GM18519 (cell line): ENCODE measurements around the gene PRKCZ.

Experiments used
- ATAC-seq: cut with Tn5 transposase; IDR thresholded peaks from one replicate; pipeline ENCODE4 v1.9.1; 2021; ENCODE audit warnings: mild to moderate bottlenecking, moderate library complexity; ENCODE audit not compliant: unreplicated experiment, low FRiP score

Gene PRKCZ

GRCh38 chr1:2172012-2172411 is 121.8 kb downstream of the PRKCZ start:
- no peak for ATAC-seq

DNA sequence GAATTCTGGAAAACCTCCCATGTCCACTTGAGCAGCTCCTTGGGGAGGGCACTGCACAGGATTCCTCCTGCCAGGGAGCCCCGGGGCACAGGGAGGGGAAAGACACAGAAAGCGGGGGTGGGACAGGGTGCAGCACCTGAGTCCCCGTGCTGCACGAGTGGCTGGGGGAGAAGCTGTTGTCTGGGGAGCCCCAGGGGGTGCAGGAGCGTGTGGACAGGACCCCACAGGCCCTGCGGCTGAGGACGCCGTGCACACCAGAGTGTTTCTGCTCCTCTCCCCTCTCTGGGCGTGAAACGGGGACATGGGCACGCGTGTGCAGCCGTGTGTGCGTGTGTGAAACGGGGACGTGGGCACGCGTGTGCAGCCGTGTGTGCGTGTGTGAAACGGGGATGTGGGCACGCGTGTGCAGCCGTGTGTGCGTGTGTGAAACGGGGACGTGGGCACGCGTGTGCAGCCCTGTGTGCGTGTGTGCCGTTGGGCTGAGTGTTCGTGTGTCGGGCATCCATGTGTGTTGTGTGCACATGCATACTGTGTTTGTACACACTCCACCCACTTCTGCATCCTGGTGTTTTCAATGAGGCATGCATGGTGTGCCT is 122.4 kb downstream of the PRKCZ start:
- ATAC-seq = no peak

DNA sequence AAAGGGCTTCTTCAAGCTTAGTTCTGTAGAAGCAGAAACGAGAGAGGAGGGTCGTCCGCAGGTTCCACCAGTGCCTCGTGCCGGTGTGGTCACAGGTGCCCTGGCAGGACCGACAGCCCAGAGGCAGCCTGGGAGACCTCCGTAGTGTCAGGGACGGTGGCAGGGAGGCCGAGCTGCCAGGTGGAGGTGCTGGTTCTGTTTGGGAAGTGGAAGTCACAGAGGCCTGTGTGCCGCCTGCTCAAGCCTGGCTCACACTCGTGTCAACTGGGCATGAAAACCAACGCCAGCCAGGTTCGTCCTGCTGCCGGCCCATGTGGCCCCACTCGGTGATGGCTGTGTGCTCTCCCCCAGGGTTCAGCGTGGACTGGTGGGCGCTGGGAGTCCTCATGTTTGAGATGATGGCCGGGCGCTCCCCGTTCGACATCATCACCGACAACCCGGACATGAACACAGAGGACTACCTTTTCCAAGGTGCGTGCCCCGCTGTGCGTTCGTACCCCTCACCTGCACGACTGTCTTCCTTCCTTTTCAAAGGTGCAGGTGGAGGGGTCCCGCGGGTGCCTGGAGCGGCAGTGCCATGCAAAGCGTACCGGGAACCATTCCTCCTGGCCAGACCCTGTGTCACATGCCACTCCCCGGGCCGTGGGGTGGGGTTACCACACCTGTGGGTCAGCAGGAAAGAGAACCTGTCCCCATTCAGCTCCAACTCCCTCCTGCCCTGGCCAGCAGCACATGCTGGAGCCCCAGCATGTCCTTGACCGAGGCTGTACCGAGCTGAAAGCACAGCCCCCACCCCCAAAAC is 123.5 kb downstream of the PRKCZ start:
- no peak for ATAC-seq

- ATAC-seq = no peak
These were observed 124.3 kb downstream of the PRKCZ start for GRCh38 chr1:2174348-2175054.

DNA sequence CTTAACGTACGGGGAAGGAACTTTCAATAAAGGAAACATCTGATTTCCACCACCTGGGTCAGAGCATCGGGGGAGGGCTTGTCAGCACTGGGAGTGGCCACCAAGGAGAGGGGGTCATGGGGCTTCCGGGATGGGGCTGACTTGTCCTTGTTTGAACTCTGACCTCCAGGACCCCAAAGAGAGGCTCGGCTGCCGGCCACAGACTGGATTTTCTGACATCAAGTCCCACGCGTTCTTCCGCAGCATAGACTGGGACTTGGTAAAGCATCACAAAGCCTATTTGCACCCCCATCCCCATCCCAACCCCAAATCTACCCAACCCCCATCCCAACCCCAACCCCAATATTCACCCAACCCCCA is 124.8 kb downstream of the PRKCZ start:
- ATAC-seq = no peak

DNA sequence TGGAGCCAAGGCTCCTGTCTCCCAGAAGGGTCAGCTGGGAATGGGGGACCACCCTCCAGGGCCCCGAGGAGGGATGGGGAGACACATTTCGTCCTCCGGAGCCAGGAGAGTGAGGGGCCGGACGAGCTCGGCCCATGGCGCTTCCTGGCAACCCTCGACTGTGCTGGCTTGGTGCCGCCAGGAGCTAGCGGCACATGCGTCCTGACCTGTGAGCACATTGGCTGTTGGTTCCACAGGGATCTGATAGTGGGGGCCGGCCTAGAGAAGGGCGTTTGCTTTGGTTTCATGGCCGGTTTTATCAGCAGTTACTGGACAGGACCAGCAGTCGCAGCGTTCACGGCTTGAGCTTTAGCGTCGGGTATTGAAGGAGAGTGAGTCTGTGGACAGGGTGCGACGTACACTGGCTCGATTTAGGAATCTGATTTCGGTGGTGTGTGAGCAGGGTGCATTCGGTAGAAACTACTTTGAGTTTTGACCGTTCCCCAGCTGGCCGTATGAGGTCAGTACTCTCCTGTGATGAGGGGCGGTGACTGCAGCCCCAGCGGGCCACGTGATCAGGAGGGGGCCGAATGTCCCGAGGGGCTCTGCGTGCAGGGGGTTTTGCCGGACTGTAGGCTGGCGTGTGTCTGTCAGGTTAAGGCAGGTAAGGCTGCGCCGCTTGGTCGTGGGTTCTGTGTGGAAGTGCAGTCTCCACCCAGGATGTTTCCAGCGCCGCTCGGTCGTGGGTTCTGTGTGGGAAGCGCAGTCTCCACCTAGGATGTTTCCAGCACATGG is 125.7 kb downstream of the PRKCZ start:
- ATAC-seq = no peak

GRCh38 chr1:2176615-2177014 is 126.4 kb downstream of the PRKCZ start:
- ATAC-seq = no peak

DNA sequence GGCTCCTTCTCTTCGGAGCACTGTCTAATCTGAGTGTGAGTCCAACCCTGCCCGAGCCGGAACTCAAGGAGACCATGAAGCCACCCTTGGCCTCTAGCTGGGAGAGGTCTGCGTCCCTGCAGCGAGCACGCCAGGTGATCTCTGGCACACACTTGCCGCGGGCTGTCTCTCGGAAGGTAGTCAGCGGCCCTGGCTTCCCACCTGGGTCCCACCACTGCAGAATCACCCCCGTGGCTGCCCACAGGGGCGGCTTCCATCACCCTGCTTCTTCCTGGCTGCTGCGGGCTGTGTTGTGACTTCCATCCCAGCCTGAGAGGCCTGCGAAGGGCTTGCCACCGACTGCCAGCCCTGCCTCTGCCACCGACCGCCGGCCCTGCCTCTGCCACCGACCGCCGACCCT is 127.3 kb downstream of the PRKCZ start:
- ATAC-seq = no peak

DNA sequence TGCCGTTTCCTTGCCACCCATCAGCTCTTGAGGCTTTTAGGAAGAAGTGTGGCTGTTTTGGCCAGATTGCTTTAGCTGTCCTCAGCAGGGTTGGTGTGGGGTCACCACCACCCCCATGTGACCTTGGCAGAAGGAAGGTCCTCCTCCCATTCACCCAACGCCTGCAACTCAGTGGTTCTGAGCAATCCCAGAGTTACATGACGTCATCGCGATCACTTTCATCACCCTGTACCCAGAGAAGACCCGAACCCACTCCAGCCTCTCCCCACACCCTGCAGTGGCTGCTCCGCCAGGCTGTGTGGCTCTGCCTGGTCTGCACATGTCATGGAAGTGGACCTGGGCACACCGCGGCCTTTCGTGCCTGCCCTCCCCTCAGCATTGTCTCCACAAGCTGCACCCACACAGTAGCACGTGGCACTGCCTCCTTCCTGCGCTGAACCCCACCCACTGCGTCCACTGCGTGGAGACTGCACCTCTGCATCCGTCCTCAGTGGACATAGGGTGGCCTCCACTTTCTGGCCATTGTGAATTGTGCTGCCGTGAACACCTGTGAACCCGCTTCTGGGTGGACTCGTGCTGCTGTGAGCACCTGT is 127.8 kb downstream of the PRKCZ start:
- ATAC-seq = no peak

DNA sequence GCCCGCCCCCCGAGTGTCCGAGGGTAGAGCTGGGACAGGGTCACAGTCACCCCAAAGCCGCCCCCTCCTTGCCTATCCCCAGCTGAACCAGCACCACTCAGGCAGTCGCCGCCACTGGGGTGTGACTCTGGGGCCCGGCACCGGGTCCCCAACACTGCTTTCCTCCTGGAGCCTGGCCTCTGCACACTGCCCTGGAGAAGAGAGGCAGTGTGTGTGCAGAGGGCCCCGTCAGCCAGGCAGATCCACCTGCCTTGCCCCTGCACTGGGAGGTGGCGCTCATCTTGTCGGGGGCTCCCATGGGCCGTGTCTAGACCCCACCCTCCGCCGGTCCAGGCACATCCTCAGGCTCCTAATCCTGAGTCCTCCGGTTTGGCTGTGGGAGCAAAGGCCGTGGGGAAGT is 128.7 kb downstream of the PRKCZ start:
- no peak for ATAC-seq

- ATAC-seq = no peak
These were observed 129.2 kb downstream of the PRKCZ start for GRCh38 chr1:2179283-2180013.

- ATAC-seq = no peak
These were observed 130.4 kb downstream of the PRKCZ start for GRCh38 chr1:2180297-2181245.

DNA sequence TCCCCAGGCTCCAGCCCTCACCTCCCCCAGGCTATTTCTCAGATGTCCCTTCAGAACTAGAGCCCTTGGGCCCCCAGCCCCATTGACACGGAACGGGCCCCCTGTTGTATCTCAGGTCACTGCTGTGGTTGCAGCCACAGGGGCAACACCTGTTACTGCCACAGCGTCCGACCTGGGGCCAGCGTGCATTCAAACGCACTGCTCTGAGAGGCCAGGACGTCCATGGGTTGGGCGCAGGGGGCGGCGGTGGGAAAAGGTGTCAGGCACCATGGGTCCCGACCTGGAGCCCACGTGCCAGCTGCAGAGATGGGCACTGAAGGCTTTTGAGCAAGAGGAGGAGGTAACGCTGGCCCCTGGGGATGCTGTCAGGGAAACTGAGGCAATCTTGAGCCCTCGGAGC is 131.1 kb downstream of the PRKCZ start:
- no peak for ATAC-seq

DNA sequence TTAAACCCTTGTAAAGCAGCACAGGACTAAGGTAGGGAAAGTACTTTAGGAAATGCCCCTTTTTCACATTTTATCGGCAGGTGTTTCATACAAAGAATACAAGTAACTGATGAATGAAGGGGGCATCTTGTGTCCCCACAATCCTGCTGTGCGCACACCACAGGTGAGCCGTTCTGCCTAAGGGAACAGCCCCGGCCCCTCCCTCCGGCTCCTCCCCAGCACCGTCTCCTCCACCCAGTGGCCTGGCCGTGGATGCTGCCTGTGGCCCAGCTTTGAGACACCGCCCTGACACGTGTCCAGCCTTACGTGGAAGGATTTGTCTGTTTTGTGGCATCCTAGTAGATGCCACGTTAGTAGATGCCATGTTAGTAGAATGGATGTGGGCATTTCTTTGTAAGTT is 131.5 kb downstream of the PRKCZ start:
- ATAC-seq = no peak

DNA sequence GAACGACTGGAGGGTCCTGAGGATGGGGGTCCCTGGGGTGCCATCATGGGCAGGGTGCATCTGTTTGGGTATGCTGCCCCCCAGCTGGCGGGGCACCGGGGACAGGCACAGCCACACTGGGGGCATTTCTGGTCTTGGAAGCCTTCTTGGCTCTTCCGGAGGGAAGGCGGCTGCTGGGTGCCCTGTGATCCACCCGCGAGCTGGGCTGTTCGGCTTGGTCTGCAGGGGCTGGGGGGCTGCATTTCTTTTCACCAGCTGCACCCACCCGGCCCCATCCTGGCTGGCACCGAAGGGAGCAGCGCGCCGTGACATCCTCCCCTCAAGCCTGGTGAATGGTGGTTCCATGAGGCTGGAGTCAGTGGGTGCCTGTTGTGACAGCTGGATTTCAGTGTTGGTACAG is 132.2 kb downstream of the PRKCZ start:
- no peak for ATAC-seq

- ATAC-seq = no peak
These were observed 133.7 kb downstream of the PRKCZ start for GRCh38 chr1:2183937-2184334.

DNA sequence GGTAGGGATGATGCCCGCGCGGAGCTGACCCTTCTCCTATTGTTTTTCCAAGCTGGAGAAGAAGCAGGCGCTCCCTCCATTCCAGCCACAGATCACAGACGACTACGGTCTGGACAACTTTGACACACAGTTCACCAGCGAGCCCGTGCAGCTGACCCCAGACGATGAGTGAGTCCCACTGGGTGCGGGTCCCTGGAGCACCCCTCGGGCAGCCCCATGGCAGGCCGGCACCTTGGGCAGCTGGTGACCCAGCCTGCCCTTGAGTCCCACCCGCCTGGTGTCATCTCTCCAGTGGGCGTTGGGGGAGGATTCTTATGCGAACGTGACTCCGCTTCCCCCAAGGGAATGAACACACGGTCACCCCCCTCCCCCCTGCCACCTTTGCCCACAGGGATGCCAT is 134.3 kb downstream of the PRKCZ start:
- no peak for ATAC-seq

DNA sequence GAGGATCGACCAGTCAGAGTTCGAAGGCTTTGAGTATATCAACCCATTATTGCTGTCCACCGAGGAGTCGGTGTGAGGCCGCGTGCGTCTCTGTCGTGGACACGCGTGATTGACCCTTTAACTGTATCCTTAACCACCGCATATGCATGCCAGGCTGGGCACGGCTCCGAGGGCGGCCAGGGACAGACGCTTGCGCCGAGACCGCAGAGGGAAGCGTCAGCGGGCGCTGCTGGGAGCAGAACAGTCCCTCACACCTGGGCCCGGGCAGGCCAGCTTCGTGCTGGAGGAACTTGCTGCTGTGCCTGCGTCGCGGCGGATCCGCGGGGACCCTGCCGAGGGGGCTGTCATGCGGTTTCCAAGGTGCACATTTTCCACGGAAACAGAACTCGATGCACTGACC is 134.7 kb downstream of the PRKCZ start:
- ATAC-seq = no peak
